IPS-15b (cell line): ENCODE results near the gene GPC5.
"Not testable (repeated sequence)": the region's sequence is repeated elsewhere in the genome, so short reads cannot be mapped to it uniquely, and the experiment has no call there.

Experiments
- H3K27me3 ChIP-seq: one replicate; pipeline ENCODE4 v1.6.1; 2013; ENCODE audit warnings: low read length; ENCODE audit not compliant: control insufficient read depth, insufficient read depth
- H3K36me3 ChIP-seq: one replicate; pipeline ENCODE4 v1.6.1; 2013; ENCODE audit warnings: low read length; ENCODE audit not compliant: control insufficient read depth, insufficient read depth
- H3K4me1 ChIP-seq: one replicate; pipeline ENCODE4 v1.6.1; 2013; ENCODE audit warnings: mild to moderate bottlenecking, low read length; ENCODE audit not compliant: control insufficient read depth, insufficient read depth
- H3K4me3 ChIP-seq: one replicate; pipeline ENCODE4 v1.5.1; 2013; ENCODE audit warnings: low read depth, low read length
- H3K9ac ChIP-seq: one replicate; pipeline ENCODE4 v1.6.1; 2013; ENCODE audit warnings: low read depth, mild to moderate bottlenecking, low read length
- H3K9me3 ChIP-seq: one replicate; pipeline ENCODE4 v1.6.1; 2013; ENCODE audit warnings: mild to moderate bottlenecking, low read length; ENCODE audit not compliant: control insufficient read depth, insufficient read depth

Gene GPC5

DNA sequence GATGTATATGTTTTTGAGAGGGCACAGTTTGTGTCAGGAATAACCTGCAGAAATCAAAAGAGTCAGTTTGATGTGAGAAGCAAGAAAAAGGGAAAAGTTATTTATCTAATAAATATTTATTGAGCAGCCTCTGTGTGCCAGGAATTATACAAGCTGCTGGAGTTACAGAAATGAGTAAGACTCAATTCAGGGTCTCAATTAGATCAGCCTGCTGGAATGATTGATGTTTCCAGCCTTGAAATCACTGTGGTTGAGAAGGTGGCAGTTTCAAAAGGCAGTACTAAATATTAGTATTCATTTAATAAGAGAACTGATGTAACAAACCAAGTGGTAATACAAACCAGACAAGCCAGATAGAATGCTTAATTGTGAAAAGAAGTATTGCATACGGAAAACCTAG lies 1045.8 kb downstream of the GPC5 start:
- Histone ChIP-seq H3K4me1 (no peaks in the 10 kb centered on the region), H3K4me3 (no peak overlapping the region), H3K9ac (no peak overlapping the region), H3K9me3 (no peaks in the 10 kb centered on the region), H3K36me3 (no peaks in the 10 kb centered on the region), H3K27me3 (no peaks in the 10 kb centered on the region)

DNA sequence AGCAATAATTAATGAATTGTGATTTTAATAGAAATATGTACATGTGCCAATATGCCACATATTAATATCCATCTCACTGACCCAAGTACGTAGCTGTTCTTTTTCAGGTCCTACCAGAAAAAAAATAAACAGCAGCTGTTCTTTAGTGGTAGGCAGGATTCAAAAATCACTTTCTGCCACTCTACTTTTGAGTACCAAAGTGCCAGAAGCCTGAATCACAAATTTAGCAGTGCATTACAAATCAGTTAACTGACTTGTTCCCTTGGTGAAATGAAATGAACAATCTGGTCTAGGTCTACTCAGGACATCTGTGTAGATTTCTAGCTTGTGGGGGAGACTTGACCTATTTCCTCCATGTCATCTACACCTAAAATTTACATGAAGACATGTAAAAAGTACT lies 1052.6 kb downstream of the GPC5 start:
- Histone ChIP-seq H3K4me1 (no peaks in the 10 kb centered on the region), H3K9me3 (no peaks in the 10 kb centered on the region), H3K27me3 (no peaks in the 10 kb centered on the region), H3K36me3 (no peaks in the 10 kb centered on the region), H3K4me3 (no peak overlapping the region), H3K9ac (no peak overlapping the region)

GRCh38 chr13:92452840-92453239 lies 1054.4 kb downstream of the GPC5 start:
- Histone ChIP-seq H3K9ac (no peak overlapping the region), H3K4me1 (no peaks in the 10 kb centered on the region), H3K4me3 (no peak overlapping the region), H3K27me3 (no peaks in the 10 kb centered on the region), H3K9me3 (no peaks in the 10 kb centered on the region), H3K36me3 (no peaks in the 10 kb centered on the region)

GRCh38 chr13:92459306-92459705 lies 1060.9 kb downstream of the GPC5 start:
- Histone ChIP-seq H3K4me1 (no peaks in the 10 kb centered on the region), H3K27me3 (no peaks in the 10 kb centered on the region), H3K9me3 (no peaks in the 10 kb centered on the region), H3K9ac (no peak overlapping the region), H3K4me3 (no peak overlapping the region), H3K36me3 (no peaks in the 10 kb centered on the region)

- H3K9me3 ChIP-seq = no peaks in the 10 kb centered on the region
Measured at GRCh38 chr13:92460479-92460878, 1062.1 kb downstream of the GPC5 start.

DNA sequence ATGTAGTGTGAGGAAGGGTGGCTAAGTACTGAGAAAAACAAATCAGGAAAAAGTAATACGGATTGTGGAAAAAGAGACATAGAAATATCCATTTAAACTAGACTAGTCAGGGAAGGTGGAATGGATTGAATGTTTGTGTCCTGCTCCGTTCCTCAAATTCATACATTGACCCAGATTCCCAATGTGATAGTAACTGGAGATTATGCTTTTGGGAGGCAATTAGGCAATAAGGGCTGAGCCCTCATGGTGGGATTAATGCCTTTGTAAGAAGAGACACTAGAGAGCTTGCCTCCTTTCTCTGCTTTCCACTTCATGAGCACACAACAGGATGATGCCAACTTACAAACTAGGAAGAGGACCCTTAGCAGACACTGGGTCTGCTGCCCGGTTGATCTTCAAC lies 1063.0 kb downstream of the GPC5 start:
- Histone ChIP-seq H3K9me3 (no peaks in the 10 kb centered on the region), H3K36me3 (no peaks in the 10 kb centered on the region), H3K4me3 (no peak overlapping the region), H3K4me1 (no peaks in the 10 kb centered on the region), H3K27me3 (no peaks in the 10 kb centered on the region), H3K9ac (no peak overlapping the region)

More at GRCh38 chr13:92460479-92460878, 1062.1 kb downstream of the GPC5 start:
- H3K36me3 ChIP-seq = no peaks in the 10 kb centered on the region
- no peaks in the 10 kb centered on the region for H3K27me3 ChIP-seq
- no peak overlapping the region for H3K9ac ChIP-seq
- no peak overlapping the region for H3K4me3 ChIP-seq
- no peaks in the 10 kb centered on the region for H3K4me1 ChIP-seq

DNA sequence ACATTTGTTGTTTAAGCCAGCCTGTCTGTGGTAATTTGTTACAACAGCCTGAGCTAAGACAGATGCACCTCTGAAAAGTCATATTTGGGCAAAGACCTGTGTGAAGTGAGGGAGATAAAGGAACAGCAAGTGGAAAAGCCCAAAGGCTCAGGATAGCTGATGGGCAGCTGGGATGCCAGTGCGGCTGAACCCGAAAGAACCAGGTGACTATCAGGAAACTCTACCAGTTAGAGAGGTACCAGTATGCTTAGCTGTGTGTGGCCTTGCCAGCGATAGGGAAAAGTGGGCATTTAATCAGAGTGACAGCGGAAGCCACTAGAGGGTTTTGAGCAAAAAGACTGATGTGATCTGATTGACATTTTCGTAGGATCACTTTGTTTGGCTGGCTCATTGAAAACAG lies 1063.4 kb downstream of the GPC5 start:
- H3K4me3 ChIP-seq = no peak overlapping the region
- no peaks in the 10 kb centered on the region for H3K27me3 ChIP-seq
- H3K4me1 ChIP-seq = no peaks in the 10 kb centered on the region
- no peak overlapping the region for H3K9ac ChIP-seq
- H3K9me3 ChIP-seq = no peaks in the 10 kb centered on the region
- H3K36me3 ChIP-seq = no peaks in the 10 kb centered on the region

DNA sequence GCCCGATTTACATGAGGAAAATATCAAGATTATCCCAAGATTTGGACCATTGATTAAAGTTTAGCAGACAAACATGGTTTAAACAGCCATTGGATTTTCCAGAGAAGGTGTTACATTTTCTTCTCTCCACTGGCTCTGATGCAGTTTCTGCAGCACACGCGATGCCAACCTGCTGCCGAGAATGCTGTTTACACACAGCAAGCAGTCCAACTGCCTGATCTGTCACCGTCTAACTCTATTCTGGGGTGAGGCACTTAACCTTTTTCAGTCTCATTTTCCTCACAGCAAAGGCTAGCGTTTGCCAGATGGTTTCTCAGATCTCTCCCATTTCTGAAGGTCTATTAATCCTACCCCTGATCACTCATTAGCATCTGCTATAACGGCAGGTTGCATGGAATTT lies 1064.7 kb downstream of the GPC5 start:
- no peaks in the 10 kb centered on the region for H3K36me3 ChIP-seq
- H3K4me3 ChIP-seq = no peak overlapping the region
- H3K9me3 ChIP-seq = no peaks in the 10 kb centered on the region
- no peak overlapping the region for H3K9ac ChIP-seq
- H3K4me1 ChIP-seq = no peaks in the 10 kb centered on the region
- H3K27me3 ChIP-seq = no peaks in the 10 kb centered on the region

DNA sequence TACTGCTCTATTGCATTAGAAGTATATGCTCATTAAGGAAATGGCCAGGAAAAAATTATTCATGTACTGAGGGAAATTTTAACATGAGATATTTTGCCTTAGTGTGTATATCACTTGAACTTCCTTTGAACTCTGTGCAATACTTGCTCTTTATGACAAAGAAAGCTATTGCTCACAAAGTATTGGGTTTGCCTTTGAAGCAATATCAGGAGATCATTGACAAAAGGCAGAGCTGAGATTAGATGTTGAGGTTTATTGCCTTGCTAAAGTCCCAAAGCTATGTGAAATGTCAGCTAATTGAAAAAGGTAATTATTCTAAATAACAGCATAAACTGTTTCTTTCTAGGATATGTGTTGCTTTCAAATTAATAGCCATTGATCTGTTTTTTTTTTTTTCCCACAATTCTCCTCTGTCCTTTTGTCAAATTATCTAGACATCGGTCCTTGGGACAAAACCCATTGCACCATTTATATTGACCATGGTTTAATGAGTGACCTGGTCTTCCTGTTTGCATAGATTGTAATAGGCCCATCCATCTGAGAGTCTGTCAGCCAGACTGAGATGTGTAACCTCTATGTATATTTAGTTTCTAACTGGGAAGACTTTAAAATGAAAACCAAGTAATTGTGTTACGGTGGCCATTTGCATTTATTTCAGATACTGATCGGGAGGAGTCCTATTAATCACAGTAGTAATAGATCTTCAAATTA lies 1075.5 kb downstream of the GPC5 start:
- Histone ChIP-seq H3K9me3 (no peaks in the 10 kb centered on the region), H3K27me3 (no peaks in the 10 kb centered on the region), H3K36me3 (no peaks in the 10 kb centered on the region), H3K9ac (no peak overlapping the region), H3K4me1 (no peaks in the 10 kb centered on the region), H3K4me3 (no peak overlapping the region)

GRCh38 chr13:92480387-92480786 lies 1082.0 kb downstream of the GPC5 start:
- Histone ChIP-seq H3K27me3 (no peaks in the 10 kb centered on the region), H3K9ac (no peak overlapping the region), H3K36me3 (no peaks in the 10 kb centered on the region), H3K4me1 (no peaks in the 10 kb centered on the region), H3K9me3 (no peaks in the 10 kb centered on the region), H3K4me3 (no peak overlapping the region)

DNA sequence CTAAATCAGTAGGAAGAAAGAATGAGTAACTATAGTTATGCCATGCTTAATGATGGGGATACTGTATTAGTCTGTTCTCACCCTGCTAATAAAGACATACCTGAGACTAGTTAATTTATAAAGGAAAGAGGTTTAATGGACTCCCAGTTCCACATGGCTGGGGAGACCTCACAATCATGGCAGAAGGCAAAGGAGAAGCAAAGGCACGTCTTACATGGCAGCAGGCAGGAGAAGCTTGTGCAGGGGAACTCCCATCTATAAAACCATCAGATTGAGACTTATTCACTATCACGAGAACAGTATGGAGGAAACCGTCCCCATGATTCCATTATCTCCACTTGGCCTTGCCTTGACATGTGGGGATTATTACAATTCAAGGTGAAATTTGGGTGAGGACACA lies 1084.4 kb downstream of the GPC5 start:
- not testable (repeated sequence) for H3K4me3 ChIP-seq, H3K4me1 ChIP-seq, H3K36me3 ChIP-seq

GRCh38 chr13:92483894-92484293 lies 1085.5 kb downstream of the GPC5 start:
- Histone ChIP-seq H3K27me3 (no peaks in the 10 kb centered on the region), H3K4me1 (no peaks in the 10 kb centered on the region), H3K4me3 (no peak overlapping the region), H3K9ac (no peak overlapping the region), H3K36me3 (no peaks in the 10 kb centered on the region), H3K9me3 (no peaks in the 10 kb centered on the region)

More for the DNA sequence above, 1084.4 kb downstream of the GPC5 start:
- not testable (repeated sequence) for H3K27me3 ChIP-seq, H3K9me3 ChIP-seq, H3K9ac ChIP-seq
